HEK293T (cell line): ENCODE results near the gene ZIC5.

Experiments
- ARNT ChIP-seq: fragments of 450-650 bp; IDR thresholded peaks from 2 replicates; pipeline ENCODE4 v1.6.1; 2017; ENCODE audit warnings: mild to moderate bottlenecking
- BHLHE40 ChIP-seq: fragments of 450-650 bp; IDR thresholded peaks from 2 replicates; pipeline ENCODE4 v1.6.1; 2016; ENCODE audit warnings: mild to moderate bottlenecking, moderate library complexity, borderline replicate concordance
- CTBP1 ChIP-seq: fragments of 450-650 bp; IDR thresholded peaks from 2 replicates; pipeline ENCODE4 v1.6.1; 2016; ENCODE audit warnings: borderline replicate concordance
- ELF4 ChIP-seq: fragments of 450-650 bp; IDR thresholded peaks from 2 replicates; pipeline ENCODE4 v1.6.1; 2017; ENCODE audit warnings: antibody characterized with exemption
- FOXA1 ChIP-seq: fragments of 450-650 bp; IDR thresholded peaks from 2 replicates; pipeline ENCODE4 v1.6.1; 2016; ENCODE audit warnings: mild to moderate bottlenecking
- FOXK2 ChIP-seq: fragments of 450-650 bp; IDR thresholded peaks from 2 replicates; pipeline ENCODE4 v1.6.1; 2016; ENCODE audit warnings: mild to moderate bottlenecking
- FOXM1 ChIP-seq: fragments of 450-650 bp; IDR thresholded peaks from 2 replicates; pipeline ENCODE4 v1.6.1; 2017; ENCODE audit warnings: mild to moderate bottlenecking, borderline replicate concordance
- L3MBTL2 ChIP-seq: fragments of 450-650 bp; conservative IDR thresholded peaks from 2 replicates; pipeline ENCODE4 v1.6.1; 2016; ENCODE audit warnings: mild to moderate bottlenecking
- LEF1 ChIP-seq: fragments of 450-650 bp; IDR thresholded peaks from 2 replicates; pipeline ENCODE4 v1.6.1; 2017; ENCODE audit warnings: mild to moderate bottlenecking, borderline replicate concordance
- NFRKB ChIP-seq: fragments of 450-650 bp; IDR thresholded peaks from 2 replicates; pipeline ENCODE4 v1.6.1; 2016; ENCODE audit warnings: mild to moderate bottlenecking, moderate library complexity
- SP1 ChIP-seq: fragments of 450-650 bp; IDR thresholded peaks from 2 replicates; pipeline ENCODE4 v1.6.1; 2017
- SUZ12 ChIP-seq: fragments of 450-650 bp; IDR thresholded peaks from 2 replicates; pipeline ENCODE4 v1.6.1; 2016; ENCODE audit warnings: mild to moderate bottlenecking
- TARDBP ChIP-seq: fragments of 450-650 bp; IDR thresholded peaks from 2 replicates; pipeline ENCODE4 v1.6.1; 2016
- ZNF384 ChIP-seq: fragments of 450-650 bp; IDR thresholded peaks from 2 replicates; pipeline ENCODE4 v1.6.1; 2016

DNA sequence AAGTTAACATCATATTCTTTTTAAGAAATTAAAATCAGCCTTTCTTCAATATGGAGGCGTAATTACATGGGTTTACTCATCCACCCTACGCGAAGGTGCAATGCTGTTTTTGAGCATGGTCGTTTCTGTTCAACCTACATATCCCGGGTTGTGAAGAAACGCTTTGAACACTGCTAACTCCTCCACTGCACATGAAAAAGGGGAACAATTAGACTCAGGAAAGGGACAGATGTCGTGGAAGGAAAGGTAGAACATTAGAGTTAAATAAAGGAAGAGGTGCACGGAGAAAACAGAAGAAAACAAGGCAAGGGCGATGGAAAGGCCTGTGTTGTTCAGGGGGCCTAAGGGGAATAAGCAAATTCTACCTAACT, 4.1 kb downstream of the ZIC5 start:
- TF ChIP-seq FOXM1 (no peak), BHLHE40 (no peak), TARDBP (no peak), FOXA1 (no peak), SUZ12 (no peak), SP1 (no peak), LEF1 (no peak), ARNT (no peak), CTBP1 (no peak), ELF4 (no peak), L3MBTL2 (no peak), FOXK2 (no peak), NFRKB (no peak), ZNF384 (no peak)
